OCI-LY3 (cell line): ENCODE results near the gene CHST12.

Source experiments
- H2AFZ ChIP-seq: fragments of 200-600, 300-600 bp; shearing (Covaris generic); 2 replicates; pipeline ENCODE4 v1.6.0; 2014; ENCODE audit warnings: antibody characterized with exemption, low read depth, low read length
- H3K27ac ChIP-seq: fragments of 200-600, 300-600 bp; sonication (generic); 2 replicates; pipeline ENCODE4 v1.5.1; 2014; ENCODE audit warnings: mild to moderate bottlenecking, low read length, moderate library complexity, mixed read lengths
- H3K27me3 ChIP-seq: fragments of 200-600, 300-600 bp; sonication (generic); 2 replicates; pipeline ENCODE4 v1.6.1; 2014; ENCODE audit warnings: low read depth, low read length, mixed read lengths
- H3K36me3 ChIP-seq: fragments of 200-600, 300-600 bp; sonication (generic); replicated peaks from 2 replicates; pipeline ENCODE3; 2014; ENCODE audit warnings: low read depth, low read length, mixed read lengths
- H3K4me1 ChIP-seq: fragments of 300-600, 200-600 bp; sonication (generic); 2 replicates; pipeline ENCODE4 v1.6.1; 2014; ENCODE audit warnings: low read length, mixed read lengths
- H3K4me2 ChIP-seq: fragments of 200-600, 300-600 bp; sonication (generic); 2 replicates; pipeline ENCODE4 v1.6.1; 2014; ENCODE audit warnings: low read length, mixed read lengths
- H3K4me3 ChIP-seq: fragments of 300-600, 200-600 bp; sonication (generic); 2 replicates; pipeline ENCODE4 v1.5.1; 2014; ENCODE audit warnings: antibody characterized with exemption, mild to moderate bottlenecking, low read length, moderate library complexity
- H3K79me2 ChIP-seq: fragments of 300-600, 200-600 bp; shearing (Covaris generic); 2 replicates; pipeline ENCODE4 v1.6.1; 2014; ENCODE audit warnings: mild to moderate bottlenecking, low read length, mixed read lengths
- H3K9ac ChIP-seq: fragments of 300-600, 200-600 bp; shearing (Covaris generic); 2 replicates; pipeline ENCODE4 v1.6.0; 2014; ENCODE audit warnings: mild to moderate bottlenecking, low read length, moderate library complexity
- H3K9me3 ChIP-seq: fragments of 200-600, 300-600 bp; shearing (Covaris generic); 2 replicates; pipeline ENCODE4 v1.6.1; 2014; ENCODE audit warnings: low read length, mixed read lengths; ENCODE audit not compliant: insufficient read depth
- H4K20me1 ChIP-seq: fragments of 200-600, 300-600 bp; sonication (generic); 2 replicates; pipeline ENCODE4 v1.6.1; 2016; ENCODE audit warnings: low read length, mixed read lengths; ENCODE audit not compliant: insufficient read depth
- CTCF ChIP-seq: fragments of 200-600, 300-600 bp; sonication (generic); IDR thresholded peaks from 2 replicates; pipeline ENCODE4 v1.5.1; 2014; ENCODE audit warnings: antibody characterized with exemption, low read length, low read depth
- EZH2phosphoT487 ChIP-seq: fragments of 200-600 bp; shearing (Covaris generic); IDR thresholded peaks from 2 replicates; pipeline ENCODE4 v1.6.1; 2018; ENCODE audit warnings: antibody characterized with exemption, mixed run types, low read depth

The CHST12 gene

DNA sequence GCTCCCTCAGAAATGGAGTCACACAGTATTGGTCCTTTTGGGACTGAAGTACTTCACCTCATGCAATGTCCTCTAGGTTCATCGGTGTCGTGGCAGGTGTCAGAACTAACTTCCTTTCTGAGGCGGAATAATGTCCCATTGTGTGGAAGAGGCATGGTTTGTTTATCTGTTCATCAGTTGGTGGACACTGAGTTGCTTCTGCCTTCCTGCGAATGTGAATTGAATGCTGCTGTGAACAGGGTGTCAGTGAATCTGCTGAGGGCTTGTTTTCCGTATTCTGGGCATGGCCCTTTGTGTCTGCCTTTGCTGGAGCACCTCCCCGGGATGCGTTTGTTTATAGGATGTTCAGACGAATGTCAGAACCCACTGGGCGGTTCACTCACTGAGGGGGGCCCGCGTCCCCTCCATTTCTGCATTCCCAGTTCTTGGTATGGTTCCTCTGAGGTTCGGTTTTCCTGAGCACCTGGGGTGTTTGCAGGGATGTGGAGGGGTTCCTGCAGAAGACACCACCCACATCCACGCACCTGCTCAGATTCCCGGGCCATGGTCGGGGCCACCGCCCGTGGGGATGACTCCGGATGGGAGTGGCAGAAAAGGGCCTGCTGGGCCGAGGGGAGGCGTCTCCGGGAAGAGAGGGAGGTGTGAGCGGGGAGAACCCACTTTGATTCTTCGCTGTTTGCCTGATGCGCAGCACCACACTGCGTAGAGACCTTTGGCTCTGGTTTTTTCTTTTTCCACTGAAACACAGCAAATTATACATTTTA is 33.1 kb downstream of the CHST12 start:
- no peak overlapping the region for H3K27ac ChIP-seq
- no peak overlapping the region for H3K9ac ChIP-seq
- no peak overlapping the region for H3K4me3 ChIP-seq
- H3K36me3 ChIP-seq: no peaks in the 10 kb centered on the region
- H3K9me3 ChIP-seq: no peaks in the 10 kb centered on the region
- no peaks in the 10 kb centered on the region for H3K4me1 ChIP-seq
- no peak overlapping the region for H3K4me2 ChIP-seq
- H4K20me1 ChIP-seq: no peaks in the 10 kb centered on the region
- no peaks in the 10 kb centered on the region for H3K79me2 ChIP-seq
- H3K27me3 ChIP-seq: no peaks in the 10 kb centered on the region
- no peak for TF ChIP-seq CTCF
- H2AFZ ChIP-seq: no peak overlapping the region

DNA sequence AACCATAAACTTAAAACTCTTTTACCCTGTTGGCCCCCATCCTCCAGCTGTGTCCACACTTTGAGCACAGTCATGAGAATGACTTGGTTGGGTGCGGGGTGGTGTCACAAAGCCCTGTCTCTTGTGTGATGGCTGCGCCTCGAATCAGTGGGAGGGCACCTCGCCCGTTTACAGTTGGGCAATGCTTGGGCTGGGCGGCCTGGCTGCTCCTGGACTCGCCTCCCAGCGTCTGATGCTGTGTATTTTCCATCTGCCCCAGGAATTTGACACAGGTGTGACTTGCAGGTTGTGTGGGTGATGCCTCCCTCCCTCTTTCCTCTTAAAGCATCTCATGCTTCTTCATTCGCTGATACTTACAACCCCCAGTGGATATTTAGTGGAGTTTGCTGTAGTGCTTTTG is 33.7 kb downstream of the CHST12 start:
- Histone ChIP-seq H3K4me1 (no peaks in the 10 kb centered on the region), H3K27ac (no peak overlapping the region), H3K9ac (no peak overlapping the region), H3K79me2 (no peaks in the 10 kb centered on the region), H4K20me1 (no peaks in the 10 kb centered on the region), H3K4me3 (no peak overlapping the region), H2AFZ (no peak overlapping the region), H3K36me3 (no peaks in the 10 kb centered on the region), H3K27me3 (no peaks in the 10 kb centered on the region), H3K4me2 (no peak overlapping the region), H3K9me3 (no peaks in the 10 kb centered on the region)
- TF ChIP-seq EZH2phosphoT487: no peak
- TF ChIP-seq CTCF: no peak

DNA sequence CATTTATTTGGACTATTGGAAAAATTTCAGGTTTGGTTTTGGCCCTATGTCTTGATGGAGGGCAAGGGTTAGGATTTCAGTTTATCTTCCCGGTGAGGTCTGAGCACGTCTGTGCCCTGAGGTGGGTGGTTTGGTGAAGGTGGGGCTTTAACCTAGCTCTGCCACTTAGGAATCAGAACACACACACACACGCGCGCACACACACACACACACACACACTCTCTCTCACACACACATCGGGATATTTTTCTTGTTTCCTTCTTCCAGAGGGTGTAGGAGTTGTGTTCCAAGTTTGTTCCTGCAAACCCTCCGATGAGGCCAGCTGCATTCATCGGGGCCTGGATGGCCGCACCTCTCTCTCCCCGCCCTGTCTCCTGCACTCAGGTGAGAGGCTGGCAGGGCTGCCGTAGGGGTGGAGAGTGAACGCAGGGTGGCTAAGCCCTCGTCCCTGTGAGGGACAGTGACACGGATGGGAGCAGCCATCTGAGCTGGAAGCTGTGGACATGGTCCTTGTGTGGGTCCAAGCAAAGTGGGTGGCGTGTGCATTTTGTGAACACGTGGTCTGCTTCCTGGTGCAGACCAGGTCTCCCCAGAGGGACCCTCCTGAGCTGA is 34.2 kb downstream of the CHST12 start:
- Histone ChIP-seq H3K9me3 (no peaks in the 10 kb centered on the region), H3K4me3 (no peak overlapping the region), H3K27ac (no peak overlapping the region), H3K9ac (no peak overlapping the region), H3K36me3 (no peaks in the 10 kb centered on the region), H3K4me2 (no peak overlapping the region), H3K4me1 (no peaks in the 10 kb centered on the region), H3K79me2 (no peaks in the 10 kb centered on the region), H2AFZ (no peak overlapping the region), H3K27me3 (no peaks in the 10 kb centered on the region), H4K20me1 (no peaks in the 10 kb centered on the region)
- no peak for TF ChIP-seq EZH2phosphoT487
- TF ChIP-seq CTCF: no peak

- Histone ChIP-seq H3K27ac (no peak overlapping the region), H3K4me2 (no peak overlapping the region), H4K20me1 (no peaks in the 10 kb centered on the region), H3K36me3 (no peaks in the 10 kb centered on the region), H2AFZ (no peak overlapping the region), H3K9ac (no peak overlapping the region), H3K4me3 (no peak overlapping the region), H3K27me3 (no peaks in the 10 kb centered on the region), H3K79me2 (no peaks in the 10 kb centered on the region), H3K4me1 (no peaks in the 10 kb centered on the region), H3K9me3 (no peaks in the 10 kb centered on the region)
- no peak for TF ChIP-seq EZH2phosphoT487
- no peak for TF ChIP-seq CTCF
These were observed 34.8 kb downstream of the CHST12 start for GRCh38 chr7:2438186-2438585.
